H9 (cell line): Measurements from ENCODE around the gene ATP6V0A1. TPM values are rescaled to one million over a fixed set of nuclear protein-coding genes. Genes with fewer than 3 reads are reported as not detected.

Experiments
- DNase-seq: peaks from one replicate; pipeline ENCODE4 v3.0.0-alpha.2; 2017
- H2AFZ ChIP-seq: one replicate; pipeline ENCODE4 v1.6.1; 2013; ENCODE audit warnings: mild to moderate bottlenecking, low read length, control low read depth, moderate library complexity
- H2AK5ac ChIP-seq: 2 replicates; pipeline ENCODE4 v1.6.1; 2013; ENCODE audit warnings: low read length, control low read depth, mixed read lengths; ENCODE audit not compliant: insufficient read length
- H2BK120ac ChIP-seq: one replicate; pipeline ENCODE4 v1.6.1; 2013; ENCODE audit warnings: low read depth, mild to moderate bottlenecking, low read length, control low read depth, inconsistent platforms; ENCODE audit not compliant: poor library complexity, severe bottlenecking
- H2BK12ac ChIP-seq: 2 replicates; pipeline ENCODE4 v1.6.1; 2013; ENCODE audit warnings: low read length, control low read depth, mixed read lengths, low read depth; ENCODE audit not compliant: insufficient read length
- H2BK15ac ChIP-seq: 2 replicates; pipeline ENCODE4 v1.6.1; 2013; ENCODE audit warnings: low read depth, low read length, control low read depth
- H2BK20ac ChIP-seq: one replicate; pipeline ENCODE4 v1.6.1; 2013; ENCODE audit warnings: low read depth, mild to moderate bottlenecking, low read length, control low read depth, inconsistent platforms; ENCODE audit not compliant: poor library complexity, severe bottlenecking
- H2BK5ac ChIP-seq: 2 replicates; pipeline ENCODE4 v1.6.1; 2013; ENCODE audit warnings: low read length, control low read depth, mixed read lengths; ENCODE audit not compliant: insufficient read length
- H3K14ac ChIP-seq: 2 replicates; pipeline ENCODE4 v1.6.1; 2013; ENCODE audit warnings: low read length, control low read depth; ENCODE audit not compliant: insufficient read depth
- H3K18ac ChIP-seq: 2 replicates; pipeline ENCODE4 v1.6.1; 2013; ENCODE audit warnings: low read depth, mild to moderate bottlenecking, mixed read lengths, low read length, control low read depth; ENCODE audit not compliant: insufficient read length
- H3K23ac ChIP-seq: 2 replicates; pipeline ENCODE4 v1.6.1; 2013; ENCODE audit warnings: low read length, control low read depth, mixed read lengths, low read depth; ENCODE audit not compliant: insufficient read length
- H3K23me2 ChIP-seq: 2 replicates; pipeline ENCODE4 v1.6.1; 2013; ENCODE audit warnings: low read depth, mild to moderate bottlenecking, mixed read lengths, low read length, control low read depth; ENCODE audit not compliant: insufficient read length, poor library complexity, severe bottlenecking
- H3K27ac ChIP-seq: 2 replicates; pipeline ENCODE4 v1.5.1; 2013; ENCODE audit warnings: low read length, control low read depth, mixed read lengths, low read depth; ENCODE audit not compliant: insufficient read length
- H3K27me3 ChIP-seq: 2 replicates; pipeline ENCODE4 v1.6.1; 2013; ENCODE audit warnings: low read length, control low read depth, inconsistent platforms; ENCODE audit not compliant: insufficient read depth
- H3K4ac ChIP-seq: 2 replicates; pipeline ENCODE4 v1.6.1; 2013; ENCODE audit warnings: low read depth, mild to moderate bottlenecking, control low read depth, inconsistent platforms, low read length, moderate library complexity
- H3K4me1 ChIP-seq: 2 replicates; pipeline ENCODE4 v1.6.1; 2013; ENCODE audit warnings: low read length, control low read depth, inconsistent platforms; ENCODE audit not compliant: insufficient read depth
- H3K4me2 ChIP-seq: 2 replicates; pipeline ENCODE4 v1.6.1; 2013; ENCODE audit warnings: low read length, control low read depth, mixed read lengths; ENCODE audit not compliant: insufficient read length, insufficient read depth
- H3K56ac ChIP-seq: 2 replicates; pipeline ENCODE4 v1.6.1; 2013; ENCODE audit warnings: low read depth, mild to moderate bottlenecking, mixed read lengths, low read length, control low read depth; ENCODE audit not compliant: insufficient read length
- H3K79me1 ChIP-seq: 2 replicates; pipeline ENCODE4 v1.6.1; 2013; ENCODE audit warnings: low read depth, mild to moderate bottlenecking, moderate library complexity, low read length, control low read depth, inconsistent platforms; ENCODE audit not compliant: insufficient read depth, poor library complexity, severe bottlenecking
- H3K79me2 ChIP-seq: 2 replicates; pipeline ENCODE4 v1.6.1; 2013; ENCODE audit warnings: low read length, control low read depth, inconsistent platforms; ENCODE audit not compliant: insufficient read depth
- H3K9ac ChIP-seq: 2 replicates; pipeline ENCODE4 v1.6.1; 2013; ENCODE audit warnings: low read length, control low read depth, mixed read lengths; ENCODE audit not compliant: insufficient read length; ENCODE audit errors: extremely low read depth
- H3K9me3 ChIP-seq: one replicate; pipeline ENCODE4 v1.6.1; 2013; ENCODE audit warnings: low read depth, low read length, inconsistent platforms; ENCODE audit not compliant: control insufficient read depth
- H3T11ph ChIP-seq: one replicate; pipeline ENCODE4 v1.6.1; 2013; ENCODE audit warnings: mild to moderate bottlenecking, low read length, control low read depth, inconsistent platforms
- H4K20me1 ChIP-seq: one replicate; pipeline ENCODE4 v1.6.1; 2013; ENCODE audit not compliant: control insufficient read depth, insufficient read length, insufficient read depth
- H4K5ac ChIP-seq: 2 replicates; pipeline ENCODE4 v1.6.1; 2013; ENCODE audit warnings: low read depth, mild to moderate bottlenecking, mixed read lengths, low read length, control low read depth; ENCODE audit not compliant: insufficient read length
- H4K8ac ChIP-seq: replicated peaks from 2 replicates; pipeline ENCODE4 v1.6.1; 2013; ENCODE audit warnings: low read length, control low read depth, mixed read lengths, low read depth; ENCODE audit not compliant: insufficient read length
- H4K91ac ChIP-seq: 2 replicates; pipeline ENCODE4 v1.6.1; 2013; ENCODE audit warnings: low read depth, mild to moderate bottlenecking, moderate library complexity, mixed read lengths, low read length, control low read depth; ENCODE audit not compliant: insufficient read length
- H3K27ac Mint-ChIP-seq, 3 experiments: 2 replicates in 2 of 3; 3 replicates in 1 of 3; pipeline ENCODE4 v1.8.0; 2020 to 2021; ENCODE audit warnings: mixed read lengths in 3 of 3, mild to moderate bottlenecking in 1 of 3, moderate library complexity in 1 of 3
- H3K27me3 Mint-ChIP-seq: 2 replicates; pipeline ENCODE4 v1.8.0; 2021; ENCODE audit warnings: low read depth, mild to moderate bottlenecking, moderate library complexity, mixed read lengths
- H3K36me3 Mint-ChIP-seq, 3 experiments: 2 replicates in 2 of 3; 3 replicates in 1 of 3; pipeline ENCODE4 v1.8.0; 2020 to 2021; ENCODE audit warnings: low read depth in 3 of 3, mixed read lengths in 3 of 3; ENCODE audit not compliant: insufficient read depth in 1 of 3
- H3K4me1 Mint-ChIP-seq, 2 experiments: 2 replicates each; pipeline ENCODE4 v1.8.0; 2020; ENCODE audit warnings: mixed read lengths in 2 of 2
- H3K4me3 Mint-ChIP-seq, 2 experiments: 2 replicates in 1 of 2; 3 replicates in 1 of 2; pipeline ENCODE4 v1.8.0; 2020 to 2021; ENCODE audit warnings: mild to moderate bottlenecking in 2 of 2, mixed read lengths in 2 of 2, moderate library complexity in 1 of 2
- H3K9me3 Mint-ChIP-seq, 2 experiments: 2 replicates in 1 of 2; 3 replicates in 1 of 2; pipeline ENCODE4 v1.8.0; 2020; ENCODE audit warnings: mild to moderate bottlenecking in 2 of 2, mixed read lengths in 2 of 2, moderate library complexity in 1 of 2
- CTCF ChIP-seq: fragments of 200-600 bp; sonication (generic); conservative IDR thresholded peaks from 3 replicates; pipeline ENCODE4 v1.8.0; 2021; ENCODE audit warnings: antibody characterized with exemption, mild to moderate bottlenecking
- whole genome bisulfite sequencing: extraction: QIAGEN DNeasy Blood & Tissue Kit; methylation state at CpG from one replicate; pipeline ENCODE4 v1.1.7; 2013; ENCODE audit warnings: missing lambda C conversion rate, low lambda C conversion rate, mixed read lengths; ENCODE audit not compliant: insufficient read length; ENCODE audit errors: extremely low coverage; 5-methylcytosine and 5-hydroxymethylcytosine counted together
- total RNA-seq: library from RNA; stranded (reverse); gene quantifications from 2 replicates; pipeline ENCODE4 v1.2.1, GENCODE V29; 2021

ATP6V0A1 gene
- total RNA-seq, 1 experiment from 2014 or later, result 54.1 TPM

DNA sequence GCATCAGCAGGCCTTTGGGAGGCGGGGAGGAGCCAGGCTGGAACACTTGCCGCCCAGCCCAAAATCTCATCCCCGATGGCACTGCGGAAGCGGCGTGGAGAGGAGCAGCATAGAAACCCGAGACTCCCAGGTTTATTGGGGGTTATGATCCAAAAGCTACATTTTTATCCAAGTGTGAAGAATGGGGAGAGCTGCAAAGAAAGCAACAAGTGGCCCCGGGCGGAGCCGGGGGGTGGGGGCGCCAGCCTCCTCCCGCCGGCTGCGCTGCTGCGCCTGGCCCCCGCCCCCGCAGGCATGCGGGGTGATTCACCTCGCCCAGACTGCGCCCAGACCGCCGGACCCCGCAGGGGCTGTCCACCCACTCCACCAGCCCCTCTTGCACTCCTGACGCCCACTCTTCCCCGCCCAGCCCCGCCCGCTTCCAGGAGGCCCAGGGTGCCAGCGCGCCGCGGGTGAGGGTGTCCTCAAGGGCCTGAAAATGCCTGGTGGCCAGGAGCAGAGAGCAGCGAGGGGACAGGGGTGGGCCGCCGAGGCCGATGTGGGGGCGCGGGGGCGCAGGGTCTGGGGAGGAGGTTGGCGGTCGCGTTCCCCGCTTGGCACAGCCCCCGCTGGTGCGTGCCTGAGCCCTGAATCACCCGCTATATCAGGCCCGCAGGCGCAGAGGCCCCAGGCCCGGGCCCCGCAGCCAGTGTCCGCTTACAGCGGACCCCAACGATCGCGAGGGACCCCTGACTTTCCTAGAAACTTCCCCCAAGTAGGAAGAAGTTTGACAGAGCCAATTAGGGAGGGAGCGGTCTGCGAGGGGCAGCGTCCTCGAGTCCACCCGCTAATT, 37.0 kb upstream of the ATP6V0A1 start:
- DNase-seq, result peak; percentile 57
- H3K56ac ChIP-seq, result no peak overlapping the region
- H3K14ac ChIP-seq, result no peak overlapping the region
- H2AK5ac ChIP-seq, result no peak overlapping the region
- no peak overlapping the region for H2BK5ac ChIP-seq
- peaks cover 30 to 37% of the 10 kb centered on the region in 2 experiments for H3K4me1 Mint-ChIP-seq
- peaks cover 0 to 2% (median 0%) of the 10 kb centered on the region in 3 experiments; a peak in 3 of 7 replicates for H3K36me3 Mint-ChIP-seq
- H3K23me2 ChIP-seq, result peaks cover 24% of the 10 kb centered on the region
- peaks cover 23% of the 10 kb centered on the region for H3K27me3 Mint-ChIP-seq
- H3K9me3 ChIP-seq, result no peaks in the 10 kb centered on the region
- no peak overlapping the region for H4K91ac ChIP-seq
- H3K79me2 ChIP-seq, result no peaks in the 10 kb centered on the region
- no peak overlapping the region for H3T11ph ChIP-seq
- H4K8ac ChIP-seq, result no peak overlapping the region
- H3K18ac ChIP-seq, result no peak overlapping the region
- no peak overlapping the region for H3K27ac ChIP-seq
- no peaks in the 10 kb centered on the region for H3K79me1 ChIP-seq
- H3K9me3 Mint-ChIP-seq, result no peaks in the 10 kb centered on the region; a peak in 1 of 5 replicates
- WGBS, result no CpG with 5 or more reads among the region's 59 CpGs
- H3K4me2 ChIP-seq, result peak overlapping the region; percentile 77
- no peak overlapping the region for H2BK120ac ChIP-seq
- H3K4ac ChIP-seq, result no peak overlapping the region
- H3K27me3 ChIP-seq, result no peaks in the 10 kb centered on the region; the same call in 1 of the 2 replicates
- H2AFZ ChIP-seq, result no peak overlapping the region
- no peak overlapping the region for H2BK15ac ChIP-seq
- H3K27ac Mint-ChIP-seq, result no peak overlapping the region
- H3K23ac ChIP-seq, result no peak overlapping the region
- H4K20me1 ChIP-seq, result no peaks in the 10 kb centered on the region
- H3K9ac ChIP-seq, result no peak overlapping the region
- no peak overlapping the region for H2BK20ac ChIP-seq
- H4K5ac ChIP-seq, result no peak overlapping the region
- no peaks in the 10 kb centered on the region; the same call in 1 of the 2 replicates for H3K4me1 ChIP-seq
- no peak overlapping the region for H2BK12ac ChIP-seq
- peak overlapping the region; percentile 88 to 93 for H3K4me3 Mint-ChIP-seq
- TF ChIP-seq CTCF, result no peak
